ENCODE results near the gene RASEF. TPM values are rescaled to one million over a fixed set of nuclear protein-coding genes. Genes with fewer than 3 reads are reported as not detected.

RASEF gene
- total and polyA plus RNA-seq, 2 donors (not counting 3 experiments of a cell fraction or from before 2014, with no cell fraction given): 0.11 TPM; not detected in 1

- H3K4me2 ChIP-seq (ENCODE audit: insufficient read depth, low read length): no peak overlapping the region
- H3K36me3 ChIP-seq (ENCODE audit: control insufficient read depth in 2 of 2, extremely low read depth in 1 of 2, insufficient read depth in 2 of 2, low read length in 2 of 2): no peaks in the 10 kb centered on the region
- FAIRE-seq: no peak
- TF ChIP-seq FOS (IDR thresholded peaks at IDR 0.05; ENCODE audit: borderline replicate concordance, insufficient read depth, low read length) (no peak), EZH2 (IDR thresholded peaks at IDR 0.05; ENCODE audit: borderline replicate concordance, low read depth, low read length, severe bottlenecking) (no peak), CTCF (IDR thresholded peaks at IDR 0.05; ENCODE audit: extremely low read depth in 1 of 2, insufficient read depth in 1 of 2, low read depth in 1 of 2, low read length in 2 of 2) (no peak), GATA2 (IDR thresholded peaks at IDR 0.05; ENCODE audit: insufficient read depth, insufficient read length, low read depth, low read length) (no peak), MYC (IDR thresholded peaks at IDR 0.05; ENCODE audit: low read depth, low read length) (no peak), POLR2AphosphoS5 (IDR thresholded peaks at IDR 0.05; ENCODE audit: insufficient read depth, low read depth, low read length) (no peak)
- TF ChIP-seq, protein P1, sequence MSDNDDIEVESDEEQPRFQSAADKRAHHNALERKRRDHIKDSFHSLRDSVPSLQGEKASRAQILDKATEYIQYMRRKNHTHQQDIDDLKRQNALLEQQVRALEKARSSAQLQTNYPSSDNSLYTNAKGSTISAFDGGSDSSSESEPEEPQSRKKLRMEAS (IDR thresholded peaks at IDR 0.05; ENCODE audit: insufficient read depth, insufficient read length): no peak
- no peak overlapping the region for H3K9ac ChIP-seq (replicated peaks; ENCODE audit: extremely low read depth, insufficient read depth, low read length)
- no peak overlapping the region for H3K4me3 ChIP-seq (replicated peaks in 1 of 3; ENCODE audit: insufficient read depth in 1 of 3, low read depth in 1 of 3, low read length in 3 of 3)
- H3K9me3 ChIP-seq (replicated peaks; ENCODE audit: control insufficient read depth, insufficient read depth, low read length): no peaks in the 10 kb centered on the region
- DNase-seq (ENCODE audit: low read depth, low spot score): no peak
- no TSS peak for BruUV-seq (replicated peaks)
- no peaks in the 10 kb centered on the region for H4K20me1 ChIP-seq (replicated peaks; ENCODE audit: control insufficient read depth, extremely low read depth, insufficient read depth, low read length)
- H3K4me1 ChIP-seq (ENCODE audit: control insufficient read depth, extremely low read depth, insufficient read depth, low read length): no peaks in the 10 kb centered on the region
- H3K79me2 ChIP-seq (ENCODE audit: control insufficient read depth, insufficient read depth, low read length): no peaks in the 10 kb centered on the region
- ChIA-PET POLR2A (no interaction called here), CTCF (no interaction called here)
- H2AFZ ChIP-seq (ENCODE audit: low read depth, low read length): no peak overlapping the region
- no peaks in the 10 kb centered on the region for H3K27me3 ChIP-seq (ENCODE audit: control insufficient read depth in 2 of 2, insufficient read depth in 2 of 2, low read length in 2 of 2)
- H3K27ac ChIP-seq (ENCODE audit: insufficient read depth, low read depth, low read length): no peak overlapping the region
- intact Hi-C loops (cut with micrococcal nuclease) (no loop called here), dilution Hi-C loops (cut with MboI; ENCODE audit: extremely low pct_ligation_motif_present, low sequenced_read_pairs) (no loop called here)
- no peaks in the 10 kb centered on the region for H3K9me1 ChIP-seq (replicated peaks; ENCODE audit: control insufficient read depth, extremely low read depth, insufficient read depth, low read length)
Measured at GRCh38 chr9:83007521-83008300, 55.2 kb downstream of the RASEF start.
